Measurements from ENCODE around the gene GSTM3. TPM values are rescaled to one million over a fixed set of nuclear protein-coding genes. Genes with fewer than 3 reads are reported as not detected.

GSTM3 gene
- total RNA-seq, 1 donor from 2014 or later, result 4.7 TPM

DNA sequence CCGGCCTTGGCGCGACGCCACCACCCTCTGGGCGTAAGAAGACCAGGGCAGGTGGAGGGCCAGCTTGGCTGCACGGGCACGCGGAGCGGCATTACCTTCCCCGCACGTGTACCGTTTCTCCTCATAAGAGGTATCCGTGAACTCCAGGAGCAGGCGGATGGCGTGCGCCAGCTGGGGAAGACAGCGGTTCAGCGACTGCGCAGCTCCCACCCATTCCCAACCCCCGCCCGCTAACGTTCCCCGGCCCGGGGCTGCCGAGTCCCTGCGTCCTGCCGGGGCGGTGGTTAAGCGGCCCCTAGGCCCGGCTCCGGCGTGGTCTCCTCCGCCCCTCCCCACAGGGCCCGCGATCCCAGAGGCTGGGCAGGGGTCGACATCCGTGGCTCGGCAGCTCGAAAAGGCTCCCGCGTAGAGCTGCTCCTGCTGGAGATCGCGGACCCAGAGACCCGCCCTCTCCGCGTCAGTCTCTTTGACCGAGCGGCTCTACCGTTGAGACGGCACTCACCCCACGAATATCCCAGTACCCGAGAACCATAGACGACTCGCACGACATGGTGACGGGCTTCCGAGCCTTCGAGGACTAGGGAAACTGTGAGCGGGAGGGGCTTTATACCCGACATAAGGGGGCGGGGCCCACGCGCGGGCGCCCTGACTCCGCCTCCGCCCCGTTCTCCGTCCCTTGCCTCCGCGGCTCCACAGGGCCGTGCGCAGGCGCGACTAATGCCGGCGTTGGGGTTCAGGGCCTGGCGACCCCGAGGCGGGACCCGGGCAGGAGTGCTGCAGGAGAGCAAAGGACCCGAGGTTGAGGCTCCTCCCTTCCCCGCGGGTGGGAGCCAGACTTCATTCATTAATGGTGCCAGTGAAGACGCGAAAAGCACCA, 862 bp downstream of the GSTM3 start:
- H3K36me3 ChIP-seq (ENCODE audit: control insufficient read depth, insufficient read depth, low read length), result no peaks in the 10 kb centered on the region
- DNase-seq (ENCODE audit: low read depth) (peak; percentile 38), FAIRE-seq (no peak)
- peaks cover 2% of the 10 kb centered on the region for H3K27me3 ChIP-seq (ENCODE audit: control insufficient read depth, insufficient read depth, low read length)
- H3K4me3 ChIP-seq (ENCODE audit: low read depth, low read length), result peak overlapping the region; percentile 52
- TF ChIP-seq, protein P1, sequence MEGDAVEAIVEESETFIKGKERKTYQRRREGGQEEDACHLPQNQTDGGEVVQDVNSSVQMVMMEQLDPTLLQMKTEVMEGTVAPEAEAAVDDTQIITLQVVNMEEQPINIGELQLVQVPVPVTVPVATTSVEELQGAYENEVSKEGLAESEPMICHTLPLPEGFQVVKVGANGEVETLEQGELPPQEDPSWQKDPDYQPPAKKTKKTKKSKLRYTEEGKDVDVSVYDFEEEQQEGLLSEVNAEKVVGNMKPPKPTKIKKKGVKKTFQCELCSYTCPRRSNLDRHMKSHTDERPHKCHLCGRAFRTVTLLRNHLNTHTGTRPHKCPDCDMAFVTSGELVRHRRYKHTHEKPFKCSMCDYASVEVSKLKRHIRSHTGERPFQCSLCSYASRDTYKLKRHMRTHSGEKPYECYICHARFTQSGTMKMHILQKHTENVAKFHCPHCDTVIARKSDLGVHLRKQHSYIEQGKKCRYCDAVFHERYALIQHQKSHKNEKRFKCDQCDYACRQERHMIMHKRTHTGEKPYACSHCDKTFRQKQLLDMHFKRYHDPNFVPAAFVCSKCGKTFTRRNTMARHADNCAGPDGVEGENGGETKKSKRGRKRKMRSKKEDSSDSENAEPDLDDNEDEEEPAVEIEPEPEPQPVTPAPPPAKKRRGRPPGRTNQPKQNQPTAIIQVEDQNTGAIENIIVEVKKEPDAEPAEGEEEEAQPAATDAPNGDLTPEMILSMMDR (IDR thresholded peaks at IDR 0.05; ENCODE audit: insufficient read depth, low read length, severe bottlenecking), result no peak

DNA sequence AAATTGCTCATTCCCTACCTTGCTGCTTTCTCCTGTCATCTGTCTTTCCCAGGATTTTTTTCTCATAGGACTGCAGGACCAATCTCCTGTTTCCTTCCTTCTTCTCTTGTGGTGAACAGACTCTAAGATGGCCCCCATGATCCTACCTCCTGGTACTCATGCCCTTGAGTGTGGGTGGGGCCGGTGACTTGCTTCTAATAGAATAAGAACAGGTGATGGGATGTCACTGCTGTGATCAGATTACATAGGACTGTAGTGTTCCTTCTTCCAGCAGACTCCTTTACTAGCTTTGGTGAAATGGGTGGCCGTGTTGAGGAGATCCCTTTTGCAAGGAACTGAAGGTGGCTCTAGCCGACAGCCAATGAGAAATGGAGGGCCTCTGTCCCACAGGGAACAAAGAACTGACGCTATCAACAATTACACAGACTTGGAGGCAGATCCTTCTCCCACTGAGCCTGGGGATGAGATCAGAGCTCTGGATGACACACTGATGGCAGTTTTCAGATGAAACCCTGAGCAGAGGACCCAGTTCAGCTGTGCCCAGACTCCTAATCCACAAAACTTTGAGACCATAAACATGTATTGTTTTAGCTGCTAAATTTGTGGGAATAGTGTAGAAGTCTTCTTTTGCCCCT, 7.5 kb downstream of the GSTM3 start:
- TF ChIP-seq, protein P1 (IDR thresholded peaks at IDR 0.05; ENCODE audit: insufficient read depth, low read length, severe bottlenecking), result no peak
- DNase-seq (ENCODE audit: low read depth), result no peak
- Histone ChIP-seq H3K27me3 (ENCODE audit: control insufficient read depth, insufficient read depth, low read length) (no peaks in the 10 kb centered on the region), H3K4me3 (ENCODE audit: low read depth, low read length) (no peak overlapping the region), H3K36me3 (ENCODE audit: control insufficient read depth, insufficient read depth, low read length) (no peaks in the 10 kb centered on the region)
- no peak for FAIRE-seq

DNA sequence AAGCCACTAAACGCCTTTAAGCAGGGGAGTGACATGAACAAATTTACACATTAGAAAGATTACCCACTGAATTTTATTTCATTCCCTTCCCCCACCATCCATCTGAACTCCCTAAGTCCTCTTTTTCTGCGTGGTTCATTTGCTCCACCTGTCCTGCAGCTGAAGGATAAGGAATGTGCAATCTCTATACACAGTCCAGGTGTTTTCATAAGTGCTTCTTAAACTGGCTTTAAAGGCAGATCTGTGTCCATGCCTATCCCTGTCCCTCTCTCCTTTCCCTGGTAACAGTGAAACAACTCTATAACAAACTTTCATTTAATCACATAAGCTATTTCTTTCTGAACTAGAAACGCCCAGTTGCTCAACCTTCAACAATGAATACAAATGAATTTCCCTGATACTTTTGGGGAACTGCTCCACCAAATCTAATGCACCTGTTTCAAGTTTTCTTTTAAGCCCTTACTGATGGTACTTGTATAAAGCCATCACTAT, 8.4 kb downstream of the GSTM3 start:
- TF ChIP-seq, protein P1 (IDR thresholded peaks at IDR 0.05; ENCODE audit: insufficient read depth, low read length, severe bottlenecking), result no peak
- Histone ChIP-seq H3K36me3 (ENCODE audit: control insufficient read depth, insufficient read depth, low read length) (no peaks in the 10 kb centered on the region), H3K4me3 (ENCODE audit: low read depth, low read length) (no peak overlapping the region), H3K27me3 (ENCODE audit: control insufficient read depth, insufficient read depth, low read length) (no peaks in the 10 kb centered on the region)
- DNase-seq (ENCODE audit: low read depth) (no peak), FAIRE-seq (no peak)

DNA sequence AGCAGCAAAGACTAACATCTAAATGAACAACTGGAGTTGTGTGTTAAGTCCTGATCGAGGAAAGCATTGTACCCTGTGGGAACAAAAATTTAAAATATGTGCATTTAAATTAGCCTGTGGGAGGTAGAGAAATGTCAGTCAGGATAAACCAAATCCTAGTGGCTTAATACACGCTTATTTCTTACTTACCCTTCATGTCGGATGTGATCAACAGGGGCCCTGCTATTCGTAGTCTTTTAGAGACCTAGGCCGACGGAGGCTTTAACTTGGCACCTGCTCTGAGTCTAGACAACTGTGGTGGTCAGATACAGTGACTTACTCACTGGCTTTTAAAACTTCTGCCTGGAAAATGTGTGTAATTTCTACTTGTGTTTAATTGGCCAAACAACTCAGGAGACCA, 10.2 kb downstream of the GSTM3 start:
- Histone ChIP-seq H3K27me3 (ENCODE audit: control insufficient read depth, insufficient read depth, low read length) (no peaks in the 10 kb centered on the region), H3K36me3 (ENCODE audit: control insufficient read depth, insufficient read depth, low read length) (no peaks in the 10 kb centered on the region), H3K4me3 (ENCODE audit: low read depth, low read length) (no peak overlapping the region)
- TF ChIP-seq, protein P1 (IDR thresholded peaks at IDR 0.05; ENCODE audit: insufficient read depth, low read length, severe bottlenecking), result no peak
- no peak for DNase-seq (ENCODE audit: low read depth)
- no peak for FAIRE-seq

DNA sequence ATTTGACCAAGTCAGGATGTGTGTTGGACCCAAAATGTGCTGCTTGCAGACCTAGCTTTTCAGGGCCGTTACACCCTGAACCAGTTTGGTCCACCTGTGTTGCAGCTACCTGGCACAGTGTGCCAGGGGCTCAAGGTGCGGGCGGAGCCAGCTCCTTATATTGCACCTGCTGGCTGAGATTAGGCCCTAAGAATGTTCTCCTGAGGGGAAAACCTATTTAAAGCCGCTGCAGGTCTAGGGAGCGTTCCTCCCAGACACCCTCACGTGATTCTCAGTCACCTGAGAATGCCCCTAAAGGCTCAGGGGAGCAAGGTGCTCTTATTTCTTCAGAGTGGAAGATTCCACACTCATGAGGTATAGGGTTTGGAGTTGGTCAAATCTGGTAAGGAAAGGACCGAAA, 12.0 kb downstream of the GSTM3 start:
- TF ChIP-seq, protein P1 (IDR thresholded peaks at IDR 0.05; ENCODE audit: insufficient read depth, low read length, severe bottlenecking), result no peak
- Histone ChIP-seq H3K4me3 (ENCODE audit: low read depth, low read length) (no peak overlapping the region), H3K27me3 (ENCODE audit: control insufficient read depth, insufficient read depth, low read length) (no peaks in the 10 kb centered on the region), H3K36me3 (ENCODE audit: control insufficient read depth, insufficient read depth, low read length) (no peaks in the 10 kb centered on the region)
- no peak for DNase-seq (ENCODE audit: low read depth)
- no peak for FAIRE-seq

Data from bronchial epithelial cell (primary cell).